Lower leg skin (tissue), 4 donors: ENCODE data around the gene CCNK. TPM values are rescaled to one million over a fixed set of nuclear protein-coding genes. Genes with fewer than 3 reads are reported as not detected.
A peak's percentile ranks its signal among the peaks of the same experiment; 100 is the strongest.

ENCODE experiments used
- DNase-seq, 2 donors: peaks; one replicate each; pipeline ENCODE4 v3.0.0-alpha.2; 2019; ENCODE audit warnings: low spot score in 2 of 2
- H3K4me3 ChIP-seq: fragments of 200-600 bp; sonication (generic); 2 replicates; pipeline ENCODE4 v1.5.1; 2017; ENCODE audit warnings: mild to moderate bottlenecking, low read depth; ENCODE audit not compliant: poor library complexity, severe bottlenecking
- CTCF ChIP-seq, 3 donors: fragments of 450-650 bp; IDR thresholded peaks; one replicate each; pipeline ENCODE4 v1.5.1; 2016; ENCODE audit warnings: antibody characterized with exemption in 3 of 3, mild to moderate bottlenecking in 3 of 3, moderate library complexity in 2 of 3
- POLR2A ChIP-seq, 2 donors: fragments of 450-650 bp; IDR thresholded peaks; one replicate each; pipeline ENCODE4 v1.6.1; 2016 to 2017; ENCODE audit warnings: antibody characterized with exemption in 2 of 2, mild to moderate bottlenecking in 1 of 2, moderate library complexity in 1 of 2
- WGBS, 2 donors: methylation state at CpG; one replicate each; pipeline ENCODE4 v1.1.5; 2018; 5-methylcytosine and 5-hydroxymethylcytosine counted together
- intact Hi-C: fragments of 100-400 bp; cut with DNase I; formaldehyde crosslinking; loops from one replicate; pipeline ENCODE4 v1.15.0; 2023; ENCODE audit warnings: low total_unique reads
- total RNA-seq, 4 donors: library from RNA; depleted of rRNA; stranded (reverse); fragments of >200 nt; gene quantifications; one replicate each; pipeline ENCODE4 v1.1.0, GENCODE V29; 2016

Gene CCNK
- total RNA-seq, 4 donors from 2014 or later, result 15.0 to 29.4 (median 25.3) TPM

- 61% methylated on average over 22 to 23 of the region's 23 CpGs for WGBS, 2 donors
- intact Hi-C loops, result no loop called here
- peak in 1 of 2 donors; percentile 86 for DNase-seq
- TF ChIP-seq CTCF (IDR thresholded peaks at IDR 0.05), result no peak
- no peak for TF ChIP-seq POLR2A (IDR thresholded peaks at IDR 0.05)
- H3K4me3 ChIP-seq, result no peak overlapping the region
Observed at GRCh38 chr14:99508896-99509629, 27.9 kb downstream of the CCNK start.

GRCh38 chr14:99509871-99510555, 28.8 kb downstream of the CCNK start:
- 94 to 97% methylated on average over 18 to 24 of the region's 27 CpGs for WGBS, 2 donors
- no peak for DNase-seq
- TF ChIP-seq CTCF (IDR thresholded peaks at IDR 0.05) (no peak), POLR2A (IDR thresholded peaks at IDR 0.05) (no peak)
- no peak overlapping the region for H3K4me3 ChIP-seq
- intact Hi-C loops, result loop anchor here (10.0 kb wide), 1 partner anchor 375 kb away; no protein-coding TSS in a partner anchor

GRCh38 chr14:99510556-99511139, 29.4 kb downstream of the CCNK start:
- TF ChIP-seq POLR2A (IDR thresholded peaks at IDR 0.05) (no peak), CTCF (IDR thresholded peaks at IDR 0.05) (no peak)
- no peak overlapping the region for H3K4me3 ChIP-seq
- intact Hi-C loops, result loop anchor here (10.0 kb wide), 1 partner anchor 374 kb away; no protein-coding TSS in a partner anchor
- DNase-seq, result peak in 1 of 2 donors; percentile 69
- 75 to 81% methylated on average over 11 to 12 of the region's 15 CpGs for WGBS, 2 donors

- peak in 1 of 2 donors; percentile 83 for DNase-seq
- 67 to 71% methylated on average over 12 of the region's 12 CpGs for WGBS, 2 donors
- TF ChIP-seq POLR2A (IDR thresholded peaks at IDR 0.05) (no peak), CTCF (IDR thresholded peaks at IDR 0.05) (no peak)
- H3K4me3 ChIP-seq, result no peak overlapping the region
- intact Hi-C loops, result loop anchor here (10.0 kb wide), 1 partner anchor 373 kb away; no protein-coding TSS in a partner anchor
Observed at GRCh38 chr14:99511421-99512109, 30.4 kb downstream of the CCNK start.

- peak in 1 of 2 donors; percentile 75 for DNase-seq
- H3K4me3 ChIP-seq, result no peak overlapping the region
- intact Hi-C loops, result loop anchor here (10.0 kb wide), 1 partner anchor 373 kb away; no protein-coding TSS in a partner anchor
- 59 to 74% methylated on average over 10 of the region's 10 CpGs for WGBS, 2 donors
- TF ChIP-seq CTCF (IDR thresholded peaks at IDR 0.05), result no peak
- TF ChIP-seq POLR2A (IDR thresholded peaks at IDR 0.05), result no peak
Observed at GRCh38 chr14:99512110-99512449, 30.9 kb downstream of the CCNK start.
